ENCODE measurements around the gene ST14. TPM values are rescaled to one million over a fixed set of nuclear protein-coding genes. Genes with fewer than 3 reads are reported as not detected.
"Not testable (repeated sequence)": the region's sequence is repeated elsewhere in the genome, so short reads cannot be mapped to it uniquely, and the experiment has no call there.

The ST14 gene
- total and polyA plus RNA-seq, 8 donors, result 37.5 to 101 (median 48.5) TPM

DNA sequence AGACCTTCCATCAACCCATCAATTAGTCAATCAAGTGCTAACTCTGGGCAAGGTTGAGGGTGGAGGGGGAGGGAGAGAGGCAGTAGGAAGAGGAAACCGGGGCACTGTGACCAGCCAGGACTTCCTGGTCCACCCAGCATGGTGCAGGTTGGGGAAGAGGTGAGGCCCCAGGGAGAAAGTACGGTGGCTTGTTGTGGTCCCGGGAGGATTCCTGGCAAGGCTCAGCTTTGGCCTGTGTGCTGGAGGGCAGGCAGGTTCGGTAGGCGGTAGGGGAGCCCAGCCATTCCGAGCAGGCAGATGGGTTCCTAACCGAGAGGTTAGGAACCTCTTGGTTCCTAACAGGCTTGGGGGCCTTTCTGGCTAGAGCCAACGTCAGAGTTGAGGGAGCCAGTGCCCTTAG, 10.8 kb downstream of the ST14 start:
- Histone ChIP-seq H3K4me3 (no peak overlapping the region), H3K27ac (no peak overlapping the region), H3K4me1 (peaks cover 0 to 25% (median 0%) of the 10 kb centered on the region in 3 donors), H3K27me3 (no peaks in the 10 kb centered on the region), H3K9me3 (no peaks in the 10 kb centered on the region), H3K36me3 (no peaks in the 10 kb centered on the region)
- DNase-seq, result no peak
- TF ChIP-seq, protein P1, sequence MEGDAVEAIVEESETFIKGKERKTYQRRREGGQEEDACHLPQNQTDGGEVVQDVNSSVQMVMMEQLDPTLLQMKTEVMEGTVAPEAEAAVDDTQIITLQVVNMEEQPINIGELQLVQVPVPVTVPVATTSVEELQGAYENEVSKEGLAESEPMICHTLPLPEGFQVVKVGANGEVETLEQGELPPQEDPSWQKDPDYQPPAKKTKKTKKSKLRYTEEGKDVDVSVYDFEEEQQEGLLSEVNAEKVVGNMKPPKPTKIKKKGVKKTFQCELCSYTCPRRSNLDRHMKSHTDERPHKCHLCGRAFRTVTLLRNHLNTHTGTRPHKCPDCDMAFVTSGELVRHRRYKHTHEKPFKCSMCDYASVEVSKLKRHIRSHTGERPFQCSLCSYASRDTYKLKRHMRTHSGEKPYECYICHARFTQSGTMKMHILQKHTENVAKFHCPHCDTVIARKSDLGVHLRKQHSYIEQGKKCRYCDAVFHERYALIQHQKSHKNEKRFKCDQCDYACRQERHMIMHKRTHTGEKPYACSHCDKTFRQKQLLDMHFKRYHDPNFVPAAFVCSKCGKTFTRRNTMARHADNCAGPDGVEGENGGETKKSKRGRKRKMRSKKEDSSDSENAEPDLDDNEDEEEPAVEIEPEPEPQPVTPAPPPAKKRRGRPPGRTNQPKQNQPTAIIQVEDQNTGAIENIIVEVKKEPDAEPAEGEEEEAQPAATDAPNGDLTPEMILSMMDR (IDR thresholded peaks at IDR 0.05), result no peak
- ATAC-seq, result no peak
- FAIRE-seq, result no peak
- intact Hi-C loops (cut with DNase I), result no loop called here
- WGBS, 2 donors, result 72 to 79% methylated on average over 8 of the region's 8 CpGs

DNA sequence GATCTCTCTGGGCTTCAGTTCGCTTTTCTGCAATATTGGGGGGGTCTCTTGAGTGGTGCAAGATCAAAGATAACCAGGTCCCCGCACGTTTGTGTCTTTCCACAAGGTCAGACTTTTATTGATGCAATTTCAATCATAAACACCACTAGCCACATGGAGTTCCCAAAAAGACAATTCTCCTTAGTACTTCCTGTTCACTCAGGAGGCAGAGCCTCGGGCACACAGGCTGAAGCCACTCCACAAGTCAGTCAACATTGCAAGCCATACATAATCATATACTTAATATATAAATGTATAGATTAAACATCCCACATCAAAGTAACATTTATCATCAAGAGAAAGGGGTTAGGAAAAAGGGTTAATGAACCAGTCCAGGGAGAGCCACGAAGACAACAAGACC, 12.0 kb downstream of the ST14 start:
- intact Hi-C loops (cut with DNase I), result no loop called here
- ATAC-seq, result no peak
- DNase-seq, result no peak
- Histone ChIP-seq H3K4me3 (no peak overlapping the region), H3K36me3 (no peaks in the 10 kb centered on the region), H3K27ac (no peak overlapping the region), H3K9me3 (no peaks in the 10 kb centered on the region), H3K27me3 (no peaks in the 10 kb centered on the region), H3K4me1 (peaks cover 0 to 16% (median 0%) of the 10 kb centered on the region in 3 donors)
- 33 to 36% methylated on average over 5 of the region's 5 CpGs for WGBS, 2 donors
- TF ChIP-seq, protein P1 (IDR thresholded peaks at IDR 0.05), result no peak
- no peak for FAIRE-seq

DNA sequence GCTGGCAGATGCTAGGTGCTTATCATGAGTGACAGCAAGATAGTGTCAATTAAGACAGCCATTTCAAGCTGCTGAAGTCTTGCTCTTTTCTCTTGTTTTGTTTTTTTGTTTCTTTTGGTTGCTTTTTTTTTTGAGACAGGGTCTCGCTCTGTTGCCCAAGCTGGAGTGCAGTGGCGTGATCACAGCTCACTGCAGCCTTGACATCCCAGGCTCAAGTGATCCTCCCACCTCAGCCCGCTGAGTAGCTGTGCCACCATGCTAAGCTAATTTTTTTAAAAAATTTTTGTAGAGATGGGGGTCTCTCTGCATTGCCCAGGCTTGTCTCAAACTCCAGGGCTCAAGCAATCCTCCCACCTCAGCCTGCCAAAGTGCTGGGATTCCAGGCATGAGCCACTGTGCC, 12.4 kb downstream of the ST14 start:
- H3K9me3 ChIP-seq; intact Hi-C loops (cut with DNase I); H3K36me3 ChIP-seq; H3K27me3 ChIP-seq; H3K4me3 ChIP-seq; ATAC-seq; DNase-seq; H3K27ac ChIP-seq; FAIRE-seq: not testable (repeated sequence)
- H3K4me1 ChIP-seq, result peaks cover 0 to 15% (median 0%) of the 10 kb centered on the region in 3 donors
- 79 to 96% methylated on average over 3 of the region's 3 CpGs for WGBS, 2 donors

DNA sequence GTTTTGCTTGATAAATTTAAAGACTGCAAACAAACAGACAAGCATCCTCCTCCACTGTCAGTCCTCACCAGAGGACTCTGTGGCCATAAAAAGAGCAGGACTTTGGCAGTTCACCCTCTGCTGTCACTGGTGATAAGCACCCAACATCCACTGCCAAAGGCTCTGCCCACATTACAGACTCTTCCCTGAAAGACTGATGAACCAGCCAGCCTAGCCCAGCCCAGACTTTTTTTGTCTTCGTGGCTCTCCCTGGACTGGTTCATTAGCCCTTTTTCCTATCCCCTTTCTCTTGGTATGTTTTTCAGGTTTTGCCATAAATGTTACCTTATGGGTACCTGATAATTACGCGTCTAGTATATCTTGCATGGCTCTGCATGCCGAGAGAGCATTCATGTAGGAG, 15.1 kb downstream of the ST14 start:
- H3K36me3 ChIP-seq, result no peaks in the 10 kb centered on the region
- FAIRE-seq (no peak), DNase-seq (no peak), ATAC-seq (no peak)
- 97 to 99% methylated on average over 4 of the region's 4 CpGs for WGBS, 2 donors
- H3K9me3 ChIP-seq, result no peaks in the 10 kb centered on the region
- no peaks in the 10 kb centered on the region for H3K27me3 ChIP-seq
- no peak overlapping the region for H3K27ac ChIP-seq
- TF ChIP-seq, protein P1 (IDR thresholded peaks at IDR 0.05), result no peak
- intact Hi-C loops (cut with DNase I), result no loop called here
- peaks cover 7 to 36% (median 18%) of the 10 kb centered on the region in 3 donors for H3K4me1 ChIP-seq
- no peak overlapping the region for H3K4me3 ChIP-seq

DNA sequence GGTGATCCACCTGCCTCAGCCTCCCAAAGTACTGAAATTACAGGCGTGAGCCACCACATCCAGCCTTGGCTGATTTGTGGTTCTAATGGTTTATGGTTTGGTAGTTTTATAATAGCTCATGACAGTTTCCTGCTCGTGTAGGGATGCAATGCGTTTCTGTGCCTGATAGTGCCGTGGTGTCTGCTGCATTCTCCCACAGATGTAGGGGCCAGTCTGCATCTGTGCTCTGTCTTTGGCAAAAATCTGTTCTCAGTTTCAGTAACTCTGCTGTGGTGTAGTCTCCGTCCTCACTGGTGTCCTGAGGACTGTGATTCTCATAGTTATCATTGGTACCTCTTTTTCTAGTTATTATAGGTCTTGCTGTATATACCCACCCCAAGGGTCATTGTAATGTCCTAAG, 16.3 kb downstream of the ST14 start:
- FAIRE-seq (no peak), DNase-seq (no peak), ATAC-seq (no peak)
- Histone ChIP-seq H3K9me3 (no peaks in the 10 kb centered on the region), H3K27me3 (no peaks in the 10 kb centered on the region), H3K4me1 (peaks cover 19 to 44% (median 29%) of the 10 kb centered on the region in 3 donors), H3K27ac (no peak overlapping the region), H3K4me3 (no peak overlapping the region), H3K36me3 (no peaks in the 10 kb centered on the region)
- TF ChIP-seq, protein P1 (IDR thresholded peaks at IDR 0.05), result no peak
- intact Hi-C loops (cut with DNase I), result no loop called here
- WGBS, 2 donors, result 92 to 93% methylated on average over 5 of the region's 5 CpGs
